ENCODE results near the gene XYLT2.

GRCh38 chr17:50345432-50346312, at the start of gene XYLT2:
- TF ChIP-seq CTCF (IDR thresholded peaks at IDR 0.05) (no peak), EZH2phosphoT487 (IDR thresholded peaks at IDR 0.05) (no peak)
